KG1 (cell line): Measurements from ENCODE around the gene MGLL.

Experiments
- DNase-seq: peaks from one replicate; lab custom pipeline; 2025; lab: John Stamatoyannopoulos, UW

The MGLL gene

DNA sequence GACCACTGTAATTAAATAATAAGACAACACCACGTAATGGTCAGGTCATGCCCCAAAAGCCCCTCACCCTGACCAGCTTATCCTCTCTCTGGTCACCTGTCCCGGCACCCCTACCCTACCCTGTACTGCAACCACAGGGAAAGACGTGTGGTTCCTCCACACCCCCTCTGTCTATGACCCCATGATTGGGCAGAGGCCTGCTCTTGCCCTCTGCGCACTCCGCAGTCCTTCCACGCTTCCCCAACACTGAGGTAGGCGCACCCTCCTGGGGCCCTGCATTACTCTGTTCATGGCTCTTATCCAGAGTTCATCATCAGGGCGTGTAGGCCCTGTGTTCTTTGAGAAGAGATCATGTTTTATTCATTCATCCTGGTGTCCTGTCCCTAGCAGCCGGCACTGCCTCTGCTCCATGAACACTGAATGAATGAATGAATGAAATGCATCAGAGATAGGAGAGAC, 33.8 kb downstream of the MGLL start:
- DNase-seq = no peak

DNA sequence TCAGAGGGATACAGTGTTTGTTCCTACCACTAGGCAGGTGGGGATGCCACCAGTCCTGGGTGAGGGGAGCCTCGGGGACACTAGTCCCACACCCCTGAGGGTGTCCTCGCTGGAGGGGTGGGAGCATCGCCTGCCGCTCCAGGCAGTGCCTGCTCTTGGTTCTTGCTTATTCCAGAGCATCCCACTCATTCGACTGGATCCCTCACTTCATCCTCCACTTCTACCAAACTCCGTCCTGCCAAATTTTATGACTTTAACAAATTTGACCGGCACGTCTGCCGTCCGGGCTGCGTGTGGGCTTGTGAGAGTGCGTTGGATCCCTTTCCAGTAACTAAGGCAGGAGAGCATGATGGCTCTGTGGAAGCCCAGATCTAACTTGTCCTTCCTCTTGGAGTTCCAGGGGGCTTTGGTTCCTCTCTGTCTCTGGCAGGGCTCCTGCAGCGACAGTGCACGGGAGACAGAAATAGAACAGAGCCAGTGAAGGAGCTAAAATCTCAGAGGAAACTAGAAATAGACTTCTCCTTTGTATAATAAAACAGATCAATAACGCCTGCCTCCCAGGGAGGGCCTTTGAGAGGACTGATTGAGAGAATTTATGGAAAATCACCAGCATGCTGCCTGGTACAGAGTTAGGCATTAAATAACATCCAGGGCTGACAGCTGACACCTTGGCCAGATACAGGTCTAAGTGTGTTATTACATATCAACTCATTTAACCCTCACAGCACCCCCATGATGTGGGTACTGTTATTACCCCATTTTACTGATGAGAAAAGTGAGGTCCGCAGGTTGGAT, 34.5 kb downstream of the MGLL start:
- DNase-seq = no peak

DNA sequence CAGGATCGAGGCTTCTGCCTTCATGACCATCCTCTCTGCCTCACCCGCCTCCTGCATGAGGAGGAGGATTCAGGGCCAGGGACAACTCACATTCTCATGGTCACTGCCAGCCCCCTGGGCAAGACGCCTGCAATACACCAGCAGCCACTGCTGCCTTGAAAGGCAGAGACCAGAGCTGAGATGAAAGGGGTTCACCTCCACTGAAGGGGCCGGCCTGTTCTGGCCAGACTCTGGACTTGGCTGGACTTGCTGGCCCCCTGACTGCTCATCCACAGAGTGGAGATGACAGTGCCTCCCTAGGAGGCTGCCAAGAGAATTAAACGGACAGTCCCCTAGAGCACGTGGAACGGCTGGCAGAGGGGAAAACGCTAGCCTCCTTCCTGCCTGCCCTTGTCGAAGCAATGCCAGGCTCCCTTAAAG, 35.2 kb downstream of the MGLL start:
- no peak for DNase-seq

DNA sequence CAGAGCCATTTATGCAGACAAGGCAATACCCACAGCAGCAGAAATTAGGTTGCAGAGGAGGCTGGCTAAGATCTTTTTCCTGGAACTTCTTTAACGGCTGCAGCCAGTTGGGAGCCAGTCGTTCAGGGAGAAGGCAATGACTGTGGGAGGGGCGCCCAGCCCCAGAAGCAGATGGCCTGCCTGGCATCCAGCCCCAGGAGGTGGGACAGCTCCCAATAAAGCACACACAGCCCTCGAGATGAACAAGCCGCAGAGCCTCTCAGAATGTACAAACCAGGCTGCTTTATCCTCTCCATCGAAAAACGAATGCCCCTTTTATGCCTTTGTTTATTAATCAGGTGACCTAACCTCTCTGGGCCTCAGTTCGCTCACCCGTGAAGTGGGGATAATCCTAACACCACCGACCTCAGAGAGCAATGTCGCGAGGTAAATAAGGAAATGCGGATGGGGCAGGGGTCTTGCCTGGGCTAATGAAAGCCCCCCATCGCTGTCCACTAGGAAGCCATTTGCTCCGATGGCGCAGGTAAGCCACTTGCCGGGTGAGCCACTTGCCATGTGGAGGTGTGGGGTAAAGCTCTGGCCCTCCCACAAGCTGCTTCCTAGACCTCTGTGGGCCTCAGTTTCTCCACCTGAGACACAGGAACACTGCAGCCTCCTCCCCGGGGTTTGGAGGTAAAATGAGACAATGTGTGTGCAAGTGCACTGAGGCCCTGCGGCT, 35.8 kb downstream of the MGLL start:
- no peak for DNase-seq

DNA sequence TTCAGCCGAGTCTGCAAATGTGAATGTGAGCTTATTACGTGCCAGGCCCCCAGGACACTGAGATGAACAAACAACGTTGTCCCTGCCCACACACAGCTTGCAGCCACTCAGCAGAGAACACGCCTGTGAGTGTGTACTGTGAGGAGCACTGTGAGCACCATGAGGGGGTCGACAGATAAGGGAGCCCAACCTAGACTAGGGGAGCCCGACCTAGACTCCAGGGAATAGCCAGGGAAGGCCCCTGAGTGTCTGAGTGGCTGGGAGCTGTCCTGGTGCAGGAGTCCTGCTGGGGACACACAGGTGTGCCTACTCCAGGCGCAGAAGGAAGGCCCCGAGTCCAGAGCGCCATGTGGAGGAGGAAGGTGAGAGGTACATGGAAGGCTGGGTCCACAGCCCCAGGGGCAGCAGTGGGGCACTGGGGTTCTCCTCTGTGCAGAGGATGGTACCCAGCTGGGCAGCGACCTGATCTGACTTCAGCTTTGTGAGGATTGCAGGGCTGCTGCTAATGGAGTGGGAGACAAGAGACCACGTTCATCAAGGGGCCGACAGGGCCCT, 36.5 kb downstream of the MGLL start:
- no peak for DNase-seq

DNA sequence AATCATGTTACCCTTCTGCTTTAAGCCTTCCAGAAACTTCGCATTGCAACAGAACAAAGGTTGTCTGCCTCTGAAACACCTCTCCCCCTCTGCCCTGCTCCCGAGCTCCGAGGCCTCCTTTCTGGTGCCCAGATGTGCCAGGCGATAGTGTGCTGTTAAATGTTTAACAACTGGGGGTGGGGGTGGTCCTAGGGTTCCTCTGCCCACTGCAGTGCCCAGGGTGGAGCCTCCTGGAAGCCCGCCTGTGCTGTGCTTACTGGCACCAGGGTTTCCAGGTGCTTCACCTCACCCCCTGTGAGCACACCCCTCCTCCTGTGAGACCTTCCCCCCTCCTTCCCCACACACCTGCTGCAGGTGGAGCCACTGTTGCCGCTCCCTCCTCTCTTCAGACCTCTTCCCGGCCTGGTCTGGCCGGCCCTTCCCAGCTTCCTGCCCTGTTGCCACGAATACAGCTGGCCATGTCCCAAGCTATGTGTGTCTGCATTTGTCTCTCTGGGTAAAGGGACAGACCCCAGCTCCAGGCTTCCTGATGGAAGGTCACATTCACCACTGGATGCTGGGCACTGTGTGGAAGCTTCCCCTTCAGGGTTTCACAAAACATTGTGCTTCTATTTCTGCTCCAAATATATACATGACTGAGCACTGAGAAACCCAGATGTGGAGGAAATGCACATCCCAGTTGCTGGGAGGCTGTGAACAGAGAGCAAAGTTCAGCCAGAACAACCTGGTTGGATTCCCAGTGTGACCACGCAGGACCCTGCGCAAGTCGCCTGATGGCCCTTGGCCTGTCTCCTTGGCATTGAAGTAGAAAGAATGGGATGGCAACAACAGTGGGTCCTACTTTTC, 37.2 kb downstream of the MGLL start:
- DNase-seq = no peak

DNA sequence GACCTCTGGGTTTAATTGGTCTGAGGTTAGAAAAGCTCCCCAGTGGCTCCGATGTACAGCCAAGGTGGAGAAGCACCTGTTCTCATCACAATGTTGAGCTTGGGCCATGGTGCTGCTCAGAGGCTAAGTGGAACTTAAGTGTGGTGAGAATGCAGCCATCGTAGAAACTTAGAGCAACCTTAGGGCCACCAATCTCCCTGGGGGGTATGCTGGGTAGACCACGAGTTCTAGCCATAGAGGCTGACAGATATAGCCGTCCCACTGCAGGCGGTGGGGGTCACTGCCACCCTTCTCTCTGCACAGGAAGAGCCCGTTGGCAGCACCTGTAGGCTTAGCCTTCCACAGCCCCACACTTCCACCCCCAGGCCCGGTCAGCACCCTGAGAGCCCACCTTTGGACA, 38.0 kb downstream of the MGLL start:
- DNase-seq = no peak

DNA sequence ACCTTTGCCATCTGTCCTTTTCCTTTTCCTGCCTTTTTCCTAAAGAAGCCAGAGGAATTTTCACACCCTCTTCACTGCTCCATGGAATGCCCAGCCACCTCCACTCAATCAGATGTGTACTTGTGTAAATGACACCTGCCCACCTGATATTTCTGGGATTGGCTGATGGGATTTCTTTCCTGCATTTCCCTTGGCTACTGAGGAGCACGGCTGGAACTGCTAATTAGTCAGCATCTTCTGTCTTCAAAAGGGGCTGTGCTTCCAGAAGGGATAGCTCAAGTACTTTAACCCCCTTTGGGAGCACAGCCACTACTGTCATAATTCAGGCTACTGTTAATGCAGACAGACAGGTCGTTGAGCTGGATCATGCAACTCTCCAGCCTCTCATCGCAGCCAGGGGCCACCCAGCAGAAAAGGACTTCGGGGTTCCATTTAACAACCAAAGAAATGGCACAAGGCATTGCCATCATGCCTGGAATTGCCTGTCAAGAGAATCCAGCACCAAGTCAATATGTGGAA, 38.6 kb downstream of the MGLL start:
- DNase-seq = no peak

DNA sequence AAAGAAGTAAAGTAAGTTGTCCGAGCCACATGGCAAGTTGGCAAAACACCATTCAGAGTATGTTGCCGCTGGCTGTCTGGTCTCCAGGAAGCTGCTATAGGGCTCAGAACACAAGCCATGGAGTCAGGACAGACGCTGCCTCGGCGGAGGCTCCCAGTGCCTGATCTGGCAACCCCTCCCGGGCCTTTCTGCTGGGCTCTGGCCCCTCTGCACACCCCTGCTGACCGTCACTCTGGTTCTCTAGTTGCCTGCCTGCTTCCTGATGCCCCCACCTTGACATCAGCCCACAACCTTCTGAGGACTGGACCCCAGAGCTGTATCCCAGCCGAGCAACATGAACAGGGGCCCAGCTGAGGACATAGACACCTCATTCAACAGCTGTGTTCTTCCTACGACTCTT, 39.1 kb downstream of the MGLL start:
- DNase-seq = no peak

DNA sequence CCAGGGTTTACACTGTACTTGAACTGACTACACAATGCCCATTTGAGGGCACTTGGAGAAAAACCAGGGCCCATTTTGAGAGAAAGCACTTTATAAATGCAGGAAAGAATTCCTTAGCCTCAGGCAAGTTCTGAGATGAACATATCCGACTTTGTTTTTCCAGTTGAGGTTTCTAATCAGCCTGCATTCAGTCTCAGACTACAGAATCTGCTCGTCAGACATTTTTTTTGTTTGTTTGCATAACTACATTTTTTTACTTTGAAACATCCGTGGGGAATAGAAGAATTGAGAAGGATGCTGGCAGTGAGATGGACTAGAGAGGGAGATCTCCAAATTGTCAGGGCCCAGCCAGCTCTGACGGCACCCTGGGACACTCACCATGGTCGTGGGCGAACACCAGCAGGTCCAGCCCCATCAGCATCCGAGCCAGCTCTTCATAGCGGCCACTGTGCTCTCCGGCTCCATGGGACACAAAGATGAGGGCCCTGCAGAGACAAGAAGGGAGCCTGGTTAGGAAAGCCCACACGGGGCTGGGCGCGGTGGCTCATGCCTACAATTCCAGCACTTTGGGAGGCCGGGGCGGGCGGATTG, 40.8 kb downstream of the MGLL start:
- DNase-seq = no peak

DNA sequence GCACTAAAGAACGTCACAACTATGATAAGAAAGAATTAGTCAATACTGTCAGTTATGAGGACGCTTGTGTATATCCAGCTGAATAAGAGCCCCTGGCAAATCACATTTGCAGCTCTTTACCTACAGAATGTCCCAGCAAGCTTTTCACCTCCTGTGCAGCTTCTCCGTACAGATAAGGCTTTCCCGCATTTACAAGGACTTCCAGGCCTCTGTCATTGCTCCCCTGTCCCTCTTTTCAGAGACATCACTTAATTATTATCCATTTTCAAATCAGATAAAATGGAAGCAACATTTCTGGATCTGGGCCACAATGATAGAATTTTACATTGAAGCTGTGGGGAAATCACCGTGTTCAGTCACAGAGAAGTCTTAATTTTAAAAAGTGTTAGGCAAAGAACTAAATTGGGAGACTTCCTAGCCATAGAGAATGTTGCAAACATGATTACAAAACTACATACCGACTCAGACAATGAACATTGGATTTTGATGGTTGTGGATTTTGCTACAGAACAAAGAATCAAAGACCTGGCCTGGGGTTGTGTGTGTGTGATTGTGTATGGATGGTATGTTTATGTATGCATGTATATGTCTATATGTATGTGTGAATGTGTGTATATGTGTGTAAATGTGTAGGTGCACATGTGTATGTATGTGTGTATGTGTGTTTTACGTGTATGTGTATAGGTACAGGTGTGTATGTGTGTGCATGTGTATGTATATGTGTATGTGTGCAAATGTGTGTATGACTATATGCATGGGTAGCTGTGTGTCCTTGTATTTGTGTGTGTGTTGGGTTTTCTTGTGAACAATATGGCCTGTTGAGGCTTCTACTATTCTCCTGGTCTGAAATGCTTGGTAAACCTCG, 41.5 kb downstream of the MGLL start:
- DNase-seq = no peak

DNA sequence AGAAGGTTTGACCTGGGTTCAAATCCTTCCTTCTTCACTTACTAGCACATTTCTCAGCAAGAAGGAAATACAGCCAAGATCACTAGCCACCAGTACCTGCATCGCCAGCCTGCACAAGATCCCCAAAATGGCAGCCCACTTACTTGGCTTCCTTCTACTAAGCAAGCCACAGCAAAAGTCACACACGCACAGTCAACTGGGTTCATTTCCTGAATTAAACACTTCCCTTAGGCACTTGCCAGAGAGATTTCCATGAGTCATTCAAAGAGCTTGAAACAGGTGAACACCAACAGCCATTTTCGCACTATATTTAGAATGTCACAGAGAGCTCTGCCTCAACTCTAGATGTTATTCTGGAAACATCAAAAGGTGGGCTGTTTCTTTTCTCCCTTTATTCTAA, 42.6 kb downstream of the MGLL start:
- no peak for DNase-seq

DNA sequence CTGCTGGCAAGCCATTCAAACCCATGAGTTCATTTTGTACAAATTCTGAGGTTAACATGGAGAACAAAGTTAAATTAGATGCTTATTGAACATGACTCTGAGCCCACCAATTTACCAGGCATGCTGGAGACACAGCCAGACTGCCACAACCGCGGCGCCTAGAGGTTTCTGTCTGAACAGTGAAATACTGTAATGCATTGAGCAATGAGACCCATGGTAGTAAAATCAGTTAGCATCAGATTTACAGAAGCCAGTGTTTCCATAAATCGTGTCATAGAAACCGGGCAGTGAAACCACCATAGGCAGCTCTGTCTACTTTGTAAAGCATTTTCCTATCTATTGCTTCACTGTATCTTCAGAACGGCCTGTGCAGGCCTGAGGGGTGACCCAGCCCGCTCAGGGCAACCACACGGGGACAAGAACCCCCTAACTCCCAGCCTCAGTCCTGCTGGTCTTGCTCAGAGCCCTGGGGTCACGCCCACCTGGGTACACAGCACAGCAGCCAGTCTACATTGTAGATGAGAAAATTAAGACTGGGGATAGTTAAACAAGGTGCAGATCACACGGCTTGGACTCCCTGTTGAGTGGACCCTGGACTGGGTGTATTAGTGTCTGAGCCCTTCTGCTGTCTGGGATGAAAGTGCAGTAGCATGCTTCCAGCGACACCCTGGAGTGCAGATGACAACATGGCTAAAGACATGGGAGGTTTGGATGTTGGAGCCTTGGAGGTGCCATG, 44.2 kb downstream of the MGLL start:
- no peak for DNase-seq

DNA sequence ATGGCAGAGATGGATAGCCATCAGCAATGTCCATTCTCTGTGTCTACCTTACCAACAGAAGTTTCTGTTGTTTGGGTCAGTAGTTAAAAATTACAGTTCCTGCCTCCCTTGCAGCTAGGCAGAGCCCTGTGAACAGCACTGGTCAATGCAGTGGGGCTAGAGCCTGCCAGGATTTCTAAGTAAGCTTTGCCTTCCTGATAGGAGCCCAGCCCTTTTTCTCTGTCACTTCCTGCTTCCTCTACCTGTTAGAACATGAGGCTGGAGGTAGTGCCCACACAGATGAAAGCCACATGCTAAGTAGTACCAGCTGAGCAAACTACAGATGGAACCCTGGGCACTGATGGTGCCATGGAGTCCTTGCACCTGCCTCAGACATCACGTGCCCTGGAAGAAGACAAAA, 45.0 kb downstream of the MGLL start:
- no peak for DNase-seq

DNA sequence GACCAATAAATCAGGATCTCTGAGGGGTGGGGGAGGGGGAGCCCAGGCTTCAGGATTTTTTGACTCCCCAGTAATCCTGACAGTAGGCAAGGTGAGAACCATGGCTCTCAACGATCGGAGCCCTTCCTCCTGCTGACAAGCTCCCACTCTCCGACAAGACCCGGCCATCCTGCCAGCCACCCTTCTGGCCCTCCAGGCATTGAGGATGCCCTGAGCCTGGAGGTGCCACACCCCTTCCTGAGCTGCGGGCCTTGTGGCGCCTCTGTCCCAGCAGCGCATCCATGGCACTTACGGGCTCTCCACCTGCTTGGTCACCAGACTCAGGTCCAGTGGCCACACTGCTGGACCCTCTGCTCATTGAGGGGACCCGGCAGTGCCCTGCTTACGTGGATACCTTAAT, 46.0 kb downstream of the MGLL start:
- no peak for DNase-seq

DNA sequence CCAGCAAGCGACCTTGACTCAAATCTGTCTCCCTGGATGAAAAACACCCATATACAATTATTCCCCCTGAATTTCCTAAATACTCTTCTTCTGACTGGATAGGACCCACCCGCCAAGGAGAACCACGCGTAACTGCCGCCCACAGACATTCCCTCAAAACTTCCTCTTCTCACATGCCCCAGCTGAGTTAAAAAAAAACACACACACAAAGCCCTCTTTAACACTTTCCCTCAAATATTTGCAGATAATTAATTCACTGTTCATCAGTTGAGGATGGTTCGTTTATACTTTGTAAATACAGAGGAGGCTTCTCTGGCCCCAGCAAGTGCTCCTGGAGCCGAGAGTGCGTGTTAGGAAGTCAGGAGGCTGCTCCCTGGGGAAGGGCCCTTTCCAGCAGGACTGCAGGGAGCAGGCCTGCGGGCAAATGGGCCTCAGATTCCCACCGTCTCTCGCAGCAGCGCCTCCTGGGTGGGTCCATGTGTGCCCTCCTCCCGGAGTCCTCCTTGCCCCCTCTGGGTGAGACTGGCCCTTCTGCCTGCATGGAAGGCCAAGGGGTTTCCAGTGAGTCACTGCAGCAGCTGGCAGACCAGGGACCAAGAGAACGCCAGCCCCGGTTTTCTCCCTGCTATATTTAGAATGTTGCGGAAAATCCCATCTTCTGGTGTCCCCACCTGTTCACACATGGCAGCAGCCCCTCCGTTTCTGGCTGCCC, 46.8 kb downstream of the MGLL start:
- DNase-seq = no peak

DNA sequence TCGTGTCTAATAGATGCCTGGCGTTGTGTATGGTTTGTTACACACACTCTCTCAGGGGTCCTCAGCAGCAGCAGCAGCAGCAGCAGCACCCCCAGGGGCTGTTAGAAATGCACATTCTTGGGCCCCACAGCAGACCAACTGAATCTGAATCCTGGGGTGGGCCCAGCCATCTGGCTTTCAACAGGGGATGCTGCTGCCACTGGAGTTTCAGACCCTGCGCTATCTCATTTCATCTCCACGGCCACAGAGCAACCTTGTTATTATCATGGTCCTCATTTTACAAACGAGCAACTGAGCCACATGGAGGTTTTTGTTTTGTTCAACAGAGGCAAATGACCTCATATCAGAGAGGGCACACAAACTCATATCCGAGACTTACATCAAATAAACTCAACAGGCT, 47.7 kb downstream of the MGLL start:
- DNase-seq = no peak

DNA sequence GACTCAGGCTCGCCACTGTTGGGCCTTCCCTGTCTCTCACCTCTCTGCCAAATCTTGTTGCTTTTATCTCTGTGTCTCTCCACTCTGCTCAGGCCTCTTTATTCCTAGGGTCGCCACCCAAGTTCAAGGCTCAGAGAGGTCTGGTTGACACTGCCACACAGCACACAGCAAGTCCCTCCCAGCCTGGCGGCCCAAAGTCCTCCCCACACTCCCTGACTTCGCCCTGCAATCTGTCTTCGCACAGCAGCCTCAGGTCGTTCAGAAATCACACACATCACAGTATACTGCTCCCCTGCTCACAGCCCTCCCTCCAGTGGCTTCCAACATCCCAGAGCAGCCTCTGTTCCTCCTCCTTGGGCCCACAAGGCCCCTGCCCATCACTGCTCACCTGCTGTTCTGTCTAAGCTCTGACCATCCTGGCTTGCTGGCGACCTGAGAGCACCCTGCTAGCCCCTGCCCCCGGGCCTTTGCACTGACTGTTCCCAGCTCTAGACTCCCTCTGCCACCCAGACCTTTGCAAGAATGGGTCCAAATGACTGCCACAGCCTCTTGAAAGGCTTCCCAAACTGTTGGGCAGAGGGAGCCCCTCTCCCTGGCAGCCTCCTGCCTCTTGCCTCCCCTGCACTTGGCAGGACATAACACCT, 48.4 kb downstream of the MGLL start:
- no peak for DNase-seq
